Measurements from ENCODE around the gene SLC7A4.
"Not testable (repeated sequence)": the region's sequence is repeated elsewhere in the genome, so short reads cannot be mapped to it uniquely, and the experiment has no call there.

SLC7A4 gene

DNA sequence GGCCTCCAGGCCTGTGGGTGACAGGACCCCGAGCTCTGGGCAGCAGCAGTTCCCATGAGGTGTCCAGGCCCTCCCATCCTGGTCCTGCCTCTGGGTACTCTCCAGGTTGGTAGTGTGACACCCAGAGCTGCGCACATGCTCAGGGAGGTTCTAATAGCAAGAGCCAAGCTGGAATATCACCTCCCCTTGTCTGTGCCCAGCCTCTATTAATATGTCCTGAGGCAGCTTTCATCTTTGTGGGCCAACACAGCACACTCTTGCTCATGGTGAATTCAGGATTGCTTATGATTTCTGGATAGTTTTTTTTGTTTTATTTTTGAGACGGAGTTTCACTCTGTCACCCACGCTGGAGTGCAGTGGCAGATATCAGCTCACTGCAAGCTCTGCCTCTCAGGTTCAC is 14.0 kb downstream of the SLC7A4 start:
- DNase-seq: no peak

DNA sequence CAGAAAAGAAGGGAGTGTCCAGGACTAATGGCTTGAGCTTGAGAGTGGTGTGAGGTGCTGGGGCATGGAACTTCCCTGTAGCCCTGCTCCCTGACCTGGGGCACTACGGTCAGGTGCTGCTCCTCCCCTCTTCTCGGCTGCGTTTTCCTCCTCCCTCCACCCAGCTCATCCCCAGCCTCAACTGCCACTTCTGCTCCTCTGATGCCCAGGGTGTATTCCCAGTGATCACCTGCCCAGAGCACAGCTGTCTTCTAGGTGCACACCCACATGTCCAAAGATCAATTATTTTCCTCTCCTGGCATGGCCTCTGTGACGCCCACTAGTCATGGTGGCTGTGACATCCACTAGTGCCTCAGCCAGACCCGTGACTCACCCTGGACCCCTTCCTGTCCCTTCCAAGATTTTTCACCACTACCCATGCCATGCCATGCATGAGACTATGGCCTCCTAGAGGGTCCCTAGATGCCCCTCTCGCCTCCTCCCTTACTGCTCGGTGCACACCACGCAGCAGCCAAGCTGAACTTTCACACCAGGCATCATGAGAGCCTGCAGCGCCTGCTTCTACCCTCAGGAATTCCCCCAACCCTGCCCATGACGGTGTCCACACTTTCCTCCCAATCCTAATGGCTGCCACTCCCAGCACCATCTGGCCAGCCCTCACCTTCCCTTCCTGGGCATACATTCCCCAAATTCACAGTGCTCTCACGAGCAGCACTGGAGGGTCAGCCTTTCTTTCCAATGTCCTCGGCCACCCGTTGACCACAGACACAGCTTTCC is 15.5 kb downstream of the SLC7A4 start:
- no peak for DNase-seq

DNA sequence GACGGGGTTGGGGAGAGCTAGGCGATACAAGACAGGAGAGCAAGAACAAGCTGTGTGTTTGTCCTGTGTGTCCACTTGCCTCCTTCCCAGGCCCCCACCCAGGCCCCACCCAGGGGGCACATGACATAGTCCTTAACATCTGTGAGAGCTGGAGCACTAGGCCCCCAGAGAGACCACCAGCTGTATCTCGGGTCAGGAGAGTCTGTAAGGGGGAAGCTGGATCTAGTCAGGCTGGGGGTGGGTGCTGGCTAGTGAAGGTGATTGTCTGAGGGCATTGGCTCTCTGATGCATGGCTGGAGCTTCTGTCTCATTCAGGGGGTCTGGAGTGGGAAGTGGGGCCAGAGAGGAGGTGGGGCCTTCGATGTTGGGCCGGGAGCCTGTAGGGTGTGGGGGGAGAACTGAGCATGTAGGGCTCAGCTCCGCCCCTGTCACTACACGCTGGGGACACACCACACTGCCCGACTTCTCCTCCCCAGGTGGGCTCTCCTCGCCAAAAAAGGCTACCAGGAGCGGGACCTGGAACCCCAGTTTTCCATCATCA is 16.8 kb downstream of the SLC7A4 start:
- no peak for DNase-seq

DNA sequence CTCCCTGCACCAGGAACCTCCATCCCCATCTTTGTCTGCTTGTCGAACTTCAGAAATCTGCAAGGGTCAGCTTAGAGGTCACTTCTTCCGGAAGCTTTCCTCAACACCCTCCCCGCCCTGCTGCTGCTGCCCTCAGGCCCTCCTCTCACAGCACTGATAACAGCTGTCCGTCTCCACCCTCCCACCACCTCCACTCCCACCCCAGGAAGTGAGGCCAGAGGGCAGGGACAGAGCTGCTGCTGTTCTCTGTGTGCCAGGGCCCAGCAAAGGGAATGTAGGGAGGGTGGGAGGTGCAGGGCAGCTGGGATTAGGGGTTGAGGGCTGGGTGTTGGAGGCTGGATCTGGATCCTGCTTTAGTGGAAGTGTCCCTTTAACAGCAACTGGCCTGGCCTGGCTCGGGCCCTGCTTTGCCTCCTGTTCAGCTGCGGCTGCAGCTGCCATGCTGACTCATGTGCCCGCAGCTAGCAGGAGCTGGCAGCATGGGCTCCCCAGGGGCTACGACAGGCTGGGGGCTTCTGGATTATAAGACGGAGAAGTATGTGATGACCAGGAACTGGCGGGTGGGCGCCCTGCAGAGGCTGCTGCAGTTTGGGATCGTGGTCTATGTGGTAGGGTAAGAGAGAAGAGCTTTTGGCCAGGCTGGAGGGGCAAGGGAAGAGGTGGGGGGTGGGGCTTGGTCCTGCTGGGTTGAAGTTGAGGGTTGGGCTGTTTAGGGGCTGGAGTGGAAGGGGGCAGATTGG is 17.5 kb downstream of the SLC7A4 start, which contains the start of gene P2RX6:
Gene P2RX6 (plus strand): TSS at position 440 of the 740 bp plus-strand sequence. CDS start 10 bp downstream, at position 450.
- DNase-seq: no peak

DNA sequence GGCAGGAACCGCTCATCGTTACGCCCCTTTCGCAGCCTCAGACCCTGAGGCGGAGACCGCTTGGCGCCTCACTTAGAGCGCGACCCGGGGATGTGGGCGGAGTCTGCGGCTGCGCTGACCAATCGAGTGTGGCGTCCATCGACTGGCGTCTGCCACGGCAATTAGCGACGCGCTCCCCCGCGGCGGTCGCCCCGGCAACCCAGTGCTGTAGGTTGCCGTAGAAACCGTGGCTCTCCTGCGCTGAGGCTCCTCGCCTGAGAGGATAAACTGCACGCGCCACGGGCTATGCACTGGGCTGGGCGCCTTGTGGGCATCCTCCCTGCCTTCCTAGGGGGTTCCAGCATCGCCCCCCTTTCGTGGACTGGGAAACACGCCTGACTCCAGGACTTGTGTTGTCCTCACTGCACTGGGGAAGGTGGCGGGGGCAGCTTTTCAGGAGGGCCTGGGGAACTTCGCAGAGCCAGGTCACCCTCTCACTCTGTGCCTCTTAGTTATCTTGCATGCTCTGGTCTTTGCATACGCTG is 18.1 kb downstream of the SLC7A4 start:
- DNase-seq: peak; percentile 78

DNA sequence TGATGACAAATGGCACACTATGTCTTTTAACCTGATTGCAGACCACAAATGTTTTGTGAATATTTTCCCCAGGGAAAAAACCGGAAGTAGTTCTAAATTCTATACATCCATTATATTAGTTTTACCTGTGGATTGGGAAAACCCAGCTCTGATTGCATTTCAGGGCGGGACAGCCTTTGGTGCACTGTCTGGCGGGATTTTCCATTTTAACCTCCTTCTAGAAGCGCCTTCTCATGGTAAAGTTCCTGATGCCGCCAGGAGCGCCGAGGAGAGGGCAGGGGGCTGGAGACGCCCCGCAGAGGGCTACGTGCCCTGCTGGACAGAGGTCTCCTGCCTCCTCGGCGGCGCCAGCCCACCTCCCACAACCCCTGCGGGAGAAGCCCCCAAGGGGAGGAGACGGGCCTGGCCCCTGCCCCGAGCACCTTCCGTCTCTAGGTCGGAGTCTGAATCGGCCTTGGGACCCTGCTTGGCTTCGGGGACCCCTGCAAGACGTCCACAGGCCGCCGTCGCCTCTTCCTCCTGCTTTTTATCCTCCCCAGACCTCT is 18.6 kb downstream of the SLC7A4 start:
- no peak for DNase-seq

GRCh38 chr22:21012446-21013407 is 19.6 kb downstream of the SLC7A4 start:
- no peak for DNase-seq

DNA sequence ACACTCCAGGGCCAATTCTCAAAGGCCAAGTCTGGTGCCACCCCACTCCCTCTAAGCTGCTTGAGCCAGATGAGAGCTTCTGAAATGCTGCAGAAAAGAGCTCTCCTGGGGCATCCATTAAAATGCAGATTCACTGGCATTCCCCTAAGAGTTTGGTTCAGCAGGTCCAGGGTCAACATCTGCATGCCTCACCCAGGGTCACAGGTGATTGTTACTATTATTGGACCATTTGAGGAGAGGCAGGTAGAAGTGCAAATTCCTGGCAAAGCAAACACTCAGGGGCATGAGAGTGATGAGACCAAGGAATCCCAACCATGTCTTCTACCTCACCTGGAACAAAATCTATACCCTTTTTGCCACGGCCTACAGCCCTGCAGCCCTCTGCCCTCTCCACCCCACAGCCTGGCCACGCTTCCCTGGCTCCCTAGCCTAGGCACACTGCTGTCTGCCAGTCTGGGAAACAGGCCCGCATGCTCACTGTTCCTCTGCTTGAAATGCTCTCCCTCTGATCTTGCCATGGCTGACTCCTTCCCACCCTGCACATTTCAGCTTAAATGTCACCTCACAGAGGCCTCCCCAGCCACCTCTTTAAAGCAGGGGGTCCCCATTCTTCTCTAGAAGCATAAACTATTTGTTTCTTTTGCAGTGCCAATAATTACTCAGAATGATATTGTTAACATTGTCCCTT is 21.8 kb downstream of the SLC7A4 start:
- DNase-seq: no peak

DNA sequence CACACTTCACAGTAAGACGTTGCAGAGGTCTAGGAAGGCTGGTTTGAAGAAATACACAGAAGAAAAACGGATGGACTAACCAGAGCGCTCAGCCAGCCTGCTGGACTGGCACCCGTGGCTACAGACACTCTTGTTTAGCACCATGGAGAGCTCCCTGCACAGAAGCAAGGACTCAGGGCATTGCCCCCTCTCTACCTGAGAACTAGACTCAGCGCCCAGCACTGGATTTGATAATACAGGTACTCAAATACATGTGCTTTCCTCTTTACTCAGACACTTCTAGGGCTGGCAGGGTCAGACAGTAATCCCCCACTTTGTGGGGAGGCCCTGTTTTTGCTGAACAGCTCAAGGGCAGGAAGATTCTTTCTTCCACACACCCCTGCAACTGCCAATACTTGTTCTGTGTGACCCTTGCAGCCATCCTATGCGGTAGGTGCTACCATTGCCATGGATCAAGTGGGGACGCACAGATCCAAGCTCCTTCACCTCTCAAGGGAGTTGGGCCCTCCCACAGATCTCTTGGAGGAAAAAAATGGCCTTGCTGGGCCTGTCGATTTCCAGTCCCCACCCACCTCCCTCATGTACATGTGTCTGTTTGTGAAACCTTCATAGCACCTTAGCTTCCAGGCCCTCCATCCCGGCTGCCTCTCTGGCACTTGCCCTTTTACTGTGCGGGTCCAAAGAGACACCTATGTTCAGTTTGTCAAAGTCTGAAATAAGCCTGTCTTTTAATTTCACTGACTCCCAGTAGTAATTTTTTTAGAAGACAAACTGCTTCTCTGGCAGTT is 22.5 kb downstream of the SLC7A4 start:
- DNase-seq: no peak

- not testable (repeated sequence) for DNase-seq
These were observed 23.2 kb downstream of the SLC7A4 start for GRCh38 chr22:21009208-21009607.

DNA sequence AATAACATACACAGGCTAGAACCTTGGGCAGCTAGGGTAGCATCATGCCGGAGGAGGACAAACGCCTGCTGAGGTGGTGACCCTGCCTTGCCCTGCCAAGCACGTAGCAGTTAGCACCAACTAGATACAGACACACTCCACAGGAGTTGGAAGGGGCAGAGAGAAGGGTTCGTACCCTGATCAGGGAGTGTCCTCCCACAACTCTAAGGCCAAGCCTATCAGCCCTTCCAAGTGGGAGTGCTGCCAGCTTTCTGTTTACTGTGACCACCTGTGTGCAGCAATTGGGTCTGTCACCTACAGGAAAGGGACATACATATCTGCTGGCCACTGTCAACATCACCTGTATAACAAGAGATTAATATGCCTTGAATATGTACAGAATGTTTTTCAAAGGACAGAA is 28.6 kb downstream of the SLC7A4 start:
- peak; percentile 0 for DNase-seq

DNA sequence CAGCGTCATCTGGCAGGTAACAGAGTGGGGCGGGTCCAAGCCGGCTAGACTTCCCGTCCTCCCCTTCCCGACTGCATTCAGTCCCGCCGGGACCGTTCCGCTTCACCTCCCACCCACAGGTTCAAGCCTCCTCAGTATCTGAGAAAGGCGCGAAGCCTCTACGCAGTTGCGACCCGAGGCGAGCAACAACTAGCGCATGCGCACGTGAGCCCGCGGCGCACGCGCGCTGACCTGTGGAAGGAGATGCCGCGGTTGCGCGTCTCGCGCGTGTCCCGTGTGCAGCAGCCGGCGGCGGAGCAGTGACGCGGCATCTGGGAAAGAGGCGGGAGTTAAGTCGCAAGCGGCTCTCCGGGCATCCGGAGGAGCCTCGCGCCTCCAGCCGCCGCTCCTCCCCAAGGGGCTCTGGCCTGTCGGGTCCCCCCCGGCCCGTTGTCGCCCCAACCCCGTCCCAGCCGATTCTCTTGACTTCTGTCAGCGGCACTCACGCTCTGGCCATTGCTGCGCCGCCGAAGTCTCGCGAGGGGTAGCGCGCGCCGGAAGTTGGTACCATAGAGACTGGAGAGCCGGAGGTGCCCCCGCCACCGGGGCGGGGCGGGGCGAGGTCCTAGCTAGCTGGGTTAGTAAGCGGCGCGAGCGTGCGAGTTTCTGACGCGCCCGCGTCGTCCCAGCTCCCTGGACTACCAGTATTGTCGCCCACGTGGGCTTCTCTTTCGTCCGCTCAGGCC is 30.6 kb downstream of the SLC7A4 start, which contains the start of gene THAP7:
Gene THAP7 (minus strand): TSS at position 518 of the 725 bp plus-strand sequence. CDS start 207 bp downstream, at position 311.
- DNase-seq: peak; percentile 80

DNA sequence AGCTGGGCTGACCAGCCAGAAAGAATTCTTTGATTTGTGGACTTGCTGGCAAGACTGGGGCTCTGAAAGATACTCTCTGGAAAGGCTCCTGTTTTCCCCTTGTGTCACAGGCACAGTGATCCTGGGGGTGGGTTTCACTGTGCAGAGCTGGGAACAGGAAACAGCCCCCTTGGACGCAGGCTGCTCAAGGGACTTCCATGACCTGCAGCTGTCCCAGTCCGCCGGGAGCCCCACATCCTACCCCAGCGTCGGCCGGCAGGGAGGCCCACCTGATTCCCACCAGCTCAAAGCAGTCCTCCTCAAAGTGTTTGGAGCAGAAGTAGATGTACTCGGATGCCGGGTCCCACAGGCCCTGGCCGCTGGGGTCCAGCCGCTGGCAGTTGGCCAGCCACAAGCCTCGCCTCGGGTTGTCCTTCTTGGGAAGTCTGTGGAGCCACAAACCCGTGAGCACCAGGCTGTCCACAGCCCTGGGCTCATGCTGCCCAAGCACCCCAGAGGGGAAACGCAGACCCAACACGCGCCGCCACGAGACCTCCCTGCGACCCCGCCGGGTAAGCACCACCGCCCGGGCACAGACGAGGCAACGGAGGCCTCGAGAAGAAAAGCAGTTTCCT is 31.3 kb downstream of the SLC7A4 start:
- no peak for DNase-seq

GRCh38 chr22:21000207-21000986 is 32.0 kb downstream of the SLC7A4 start:
- no peak for DNase-seq

DNA sequence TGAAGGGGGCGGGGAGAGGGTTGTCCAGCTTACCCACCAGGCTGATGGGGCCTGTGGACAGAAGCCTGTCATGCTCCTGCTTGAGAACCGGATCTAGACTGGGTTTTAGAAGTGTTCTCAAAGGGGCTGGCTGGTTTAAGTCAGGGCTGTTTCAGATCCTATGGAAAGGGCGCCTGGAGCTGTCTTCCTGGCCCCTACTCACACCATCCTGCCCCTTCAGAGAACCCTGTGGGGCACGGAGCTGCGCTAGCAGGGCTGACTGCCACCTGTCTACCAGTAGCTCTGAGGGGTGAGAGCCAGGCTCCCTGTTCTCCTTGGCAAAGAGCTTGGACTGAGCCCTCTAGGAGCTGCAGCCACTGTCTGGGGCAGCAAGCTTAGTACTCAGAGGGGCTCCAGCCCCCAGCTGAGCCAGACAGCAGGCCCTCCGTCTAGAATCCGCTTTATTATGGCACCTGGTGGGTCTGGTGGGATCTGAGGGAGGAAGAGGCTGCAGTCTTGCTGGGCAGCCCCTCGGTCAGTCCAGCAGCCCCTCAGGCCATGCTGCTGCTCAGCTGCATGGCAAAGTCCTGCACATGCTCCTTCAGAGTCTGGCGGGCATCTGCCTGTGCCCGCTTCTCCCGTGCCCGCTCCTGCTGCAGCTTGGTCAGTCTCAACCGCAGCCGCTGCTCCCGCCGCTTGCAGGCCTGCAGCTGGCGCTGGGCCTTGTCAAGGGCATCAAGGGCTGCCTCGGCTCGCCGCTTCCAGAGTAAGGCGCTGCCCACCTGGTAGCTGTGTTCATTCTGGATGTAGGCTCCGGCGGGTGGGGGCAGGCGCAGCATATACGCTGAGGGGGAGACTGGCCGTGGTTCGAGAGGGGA is 32.8 kb downstream of the SLC7A4 start:
- DNase-seq: no peak

DNA sequence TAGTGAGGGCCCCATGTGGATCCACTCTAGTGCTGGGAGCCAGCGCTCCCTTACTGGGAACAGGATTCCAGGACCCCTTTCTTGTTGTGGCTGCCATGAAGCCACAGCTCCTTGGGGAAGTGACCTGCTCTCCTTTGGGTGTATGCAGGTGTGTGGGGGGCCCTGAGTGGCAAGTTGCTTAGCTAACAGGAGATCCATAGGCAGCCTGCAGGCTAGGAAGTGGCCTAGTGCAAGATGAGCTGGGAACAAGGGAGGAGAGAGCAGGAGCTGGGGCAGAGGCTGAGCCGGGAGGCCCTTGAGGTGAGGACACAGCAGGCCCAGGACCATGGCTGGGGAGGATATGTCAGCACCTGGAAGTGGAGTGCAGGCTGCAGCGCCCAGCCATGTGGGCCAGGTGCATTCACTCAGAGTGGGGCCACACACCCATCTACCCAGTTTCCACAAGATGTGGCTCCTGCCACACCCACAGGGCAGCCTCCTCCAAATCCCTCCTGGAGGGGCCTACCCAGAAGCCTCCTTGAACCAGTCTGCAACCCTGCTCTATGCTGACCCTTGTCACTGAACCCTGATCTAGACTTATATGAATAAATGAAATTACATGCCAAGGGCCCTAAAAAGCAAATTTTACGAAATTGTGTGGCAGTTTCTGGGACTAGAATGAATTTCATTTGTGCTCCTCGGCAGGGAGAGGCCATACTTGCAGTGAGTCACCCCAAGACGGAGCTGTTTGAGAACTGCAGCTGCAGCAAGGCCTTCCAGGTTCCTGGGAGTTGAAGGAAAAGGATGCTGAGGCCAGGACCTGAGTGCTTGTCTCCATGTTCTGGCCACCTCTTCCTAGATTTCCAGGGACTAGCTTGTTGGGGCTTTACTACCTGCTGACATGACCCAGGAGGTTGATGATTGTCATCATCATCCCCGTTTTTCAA is 33.7 kb downstream of the SLC7A4 start:
- no peak for DNase-seq
